NCI-H2227 (cell line): Measurements from ENCODE around the gene ABCA10.

Experiments used
- DNase-seq: peaks from one replicate; lab custom pipeline; 2025; ENCODE audit not compliant: unreplicated experiment; lab: John Stamatoyannopoulos, UW

The ABCA10 gene

DNA sequence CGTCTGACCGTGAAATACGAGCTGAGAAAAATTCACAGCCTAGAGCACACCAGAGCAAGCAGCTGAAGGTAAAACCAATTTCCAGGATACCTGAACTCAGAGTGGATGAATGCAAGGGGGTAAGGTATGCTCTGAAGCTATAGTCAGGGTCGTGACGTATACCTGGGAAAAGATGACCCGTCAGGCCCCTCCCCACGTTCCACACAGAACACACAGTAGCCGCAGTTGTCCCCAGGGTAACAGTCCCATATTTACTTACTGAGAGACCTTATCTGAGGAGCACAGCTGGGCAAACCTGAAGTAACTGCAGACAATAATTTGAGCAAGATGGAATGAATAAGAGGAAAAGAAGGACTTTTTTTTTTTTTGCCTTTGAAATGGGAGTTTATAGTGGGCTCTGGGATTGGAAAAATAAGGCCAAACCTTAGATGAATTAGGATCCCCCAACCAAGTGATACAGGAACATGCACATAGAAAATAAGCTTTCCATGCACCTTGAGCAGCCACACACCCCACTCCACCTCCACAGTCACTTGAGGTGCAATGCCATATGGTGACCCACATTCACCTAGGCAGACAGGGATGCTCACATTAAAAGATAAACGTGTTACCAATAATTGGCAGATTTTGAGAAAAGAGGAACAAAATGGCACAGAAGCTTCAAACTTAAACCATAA, 124.9 kb downstream of the ABCA10 start:
- DNase-seq, result no peak

DNA sequence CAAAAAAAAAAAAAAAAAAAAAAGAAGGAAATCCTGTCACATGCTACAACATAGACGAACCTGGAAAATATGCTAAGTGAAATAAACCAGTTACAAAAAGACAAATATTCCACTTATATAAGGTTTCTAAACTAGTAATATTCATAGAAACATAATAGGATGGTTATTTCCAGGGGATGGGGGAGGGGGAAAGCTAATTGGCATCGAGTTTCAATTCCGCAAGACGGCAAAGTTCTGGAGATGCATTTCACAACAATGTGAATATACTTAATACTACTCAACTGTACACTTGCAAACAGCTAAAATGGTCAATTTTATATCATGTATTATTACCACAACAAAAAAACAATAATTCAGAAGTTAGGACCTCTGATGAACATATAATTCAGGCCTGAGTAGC, 130.0 kb downstream of the ABCA10 start:
- DNase-seq, result no peak
